GM12878 (cell line): ENCODE measurements around the gene C3orf70. TPM values are rescaled to one million over a fixed set of nuclear protein-coding genes. Genes with fewer than 3 reads are reported as not detected.

ENCODE experiments used
- POLR2AphosphoS5 ChIP-seq: IDR thresholded peaks from 2 replicates; pipeline ENCODE4 v1.6.1; 2011; ENCODE audit warnings: mild to moderate bottlenecking, low read length, inconsistent platforms
- SREBF1 ChIP-seq: IDR thresholded peaks from 2 replicates; pipeline ENCODE4 v1.6.1; 2012; ENCODE audit warnings: mild to moderate bottlenecking, low read length
- ZNF592 ChIP-seq: fragments of 450-650 bp; IDR thresholded peaks from 2 replicates; pipeline ENCODE4 v1.6.1; 2017; ENCODE audit warnings: mild to moderate bottlenecking, moderate library complexity
- polyA plus RNA-seq, 11 experiments: library from polyadenylated mRNA; depleted of rRNA in 4 of 11; unstranded in 6 of 11; stranded (reverse) in 5 of 11; fragments of >200 nt; fragmentation: Nextera tagmentation in 4 of 11; fragmentation: Illumina TruSeq in 1 of 11; extraction: Ambion mirVana in 4 of 11; extraction: Trizol in 1 of 11; gene quantifications; 1 replicate in 1 of 11; 2 replicates in 10 of 11; pipeline versions ENCODE4 v1.2.1 to v1.2.3, GENCODE V29; 2011 to 2016; ENCODE audit warnings: inconsistent platforms in 2 of 11, missing spikeins in 2 of 11, low read depth in 1 of 11
- total RNA-seq, 4 experiments: library from RNA; depleted of rRNA in 3 of 4; stranded (reverse); fragments of >200 nt in 3 of 4; fragmentation: Illumina TruSeq in 1 of 4; extraction: Trizol in 1 of 4; gene quantifications; 2 replicates each; pipeline versions ENCODE4 v1.2.1 to v1.2.3, GENCODE V29; 2013 to 2021
- TF ChIP-seq, protein P1 (sequence below): fragments of 450-650 bp; formaldehyde crosslinking; IDR thresholded peaks from 2 replicates; pipeline ENCODE4 v1.5.0; 2022; ENCODE audit warnings: mild to moderate bottlenecking, missing genetic modification characterization
- TF ChIP-seq, protein P2 (sequence below): fragments of 450-650 bp; IDR thresholded peaks from 2 replicates; pipeline ENCODE4 v1.6.1; 2017; ENCODE audit warnings: mild to moderate bottlenecking
- TF ChIP-seq, protein P3 (sequence below): IDR thresholded peaks from 2 replicates; pipeline ENCODE4 v1.6.1; 2011; ENCODE audit warnings: low read depth, mild to moderate bottlenecking, low read length, moderate library complexity, borderline replicate concordance; ENCODE audit errors: extremely low read depth

The C3orf70 gene
- total and polyA plus RNA-seq, 10 of the 15 experiments (the other 5 are each of a cell fraction or from before 2014, with no cell fraction given) = 0.03 to 0.04 TPM; not detected in 8

DNA sequence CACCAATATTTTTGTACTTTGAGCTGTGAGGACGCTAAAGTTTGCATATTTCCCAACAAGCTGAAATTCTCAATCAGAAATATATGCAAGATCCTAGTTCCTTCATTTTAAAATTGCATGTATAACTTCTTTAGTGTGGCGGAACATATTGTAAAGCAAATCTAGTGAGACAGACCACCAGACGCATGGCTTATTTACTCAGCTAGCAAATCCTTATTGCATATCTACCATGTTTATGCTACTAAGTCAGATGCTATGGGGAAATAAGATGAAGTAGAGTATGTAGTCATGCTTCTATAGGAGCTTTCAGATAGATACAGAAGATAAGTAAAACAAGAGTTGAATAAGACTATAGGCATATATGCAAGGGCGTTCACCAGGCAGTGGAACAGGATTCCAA lies 62.0 kb downstream of the C3orf70 start (continued):
- TF ChIP-seq, protein P1, sequence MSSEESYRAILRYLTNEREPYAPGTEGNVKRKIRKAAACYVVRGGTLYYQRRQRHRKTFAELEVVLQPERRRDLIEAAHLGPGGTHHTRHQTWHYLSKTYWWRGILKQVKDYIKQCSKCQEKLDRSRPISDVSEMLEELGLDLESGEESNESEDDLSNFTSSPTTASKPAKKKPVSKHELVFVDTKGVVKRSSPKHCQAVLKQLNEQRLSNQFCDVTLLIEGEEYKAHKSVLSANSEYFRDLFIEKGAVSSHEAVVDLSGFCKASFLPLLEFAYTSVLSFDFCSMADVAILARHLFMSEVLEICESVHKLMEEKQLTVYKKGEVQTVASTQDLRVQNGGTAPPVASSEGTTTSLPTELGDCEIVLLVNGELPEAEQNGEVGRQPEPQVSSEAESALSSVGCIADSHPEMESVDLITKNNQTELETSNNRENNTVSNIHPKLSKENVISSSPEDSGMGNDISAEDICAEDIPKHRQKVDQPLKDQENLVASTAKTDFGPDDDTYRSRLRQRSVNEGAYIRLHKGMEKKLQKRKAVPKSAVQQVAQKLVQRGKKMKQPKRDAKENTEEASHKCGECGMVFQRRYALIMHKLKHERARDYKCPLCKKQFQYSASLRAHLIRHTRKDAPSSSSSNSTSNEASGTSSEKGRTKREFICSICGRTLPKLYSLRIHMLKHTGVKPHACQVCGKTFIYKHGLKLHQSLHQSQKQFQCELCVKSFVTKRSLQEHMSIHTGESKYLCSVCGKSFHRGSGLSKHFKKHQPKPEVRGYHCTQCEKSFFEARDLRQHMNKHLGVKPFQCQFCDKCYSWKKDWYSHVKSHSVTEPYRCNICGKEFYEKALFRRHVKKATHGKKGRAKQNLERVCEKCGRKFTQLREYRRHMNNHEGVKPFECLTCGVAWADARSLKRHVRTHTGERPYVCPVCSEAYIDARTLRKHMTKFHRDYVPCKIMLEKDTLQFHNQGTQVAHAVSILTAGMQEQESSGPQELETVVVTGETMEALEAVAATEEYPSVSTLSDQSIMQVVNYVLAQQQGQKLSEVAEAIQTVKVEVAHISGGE = no peak
- TF ChIP-seq, protein P2, sequence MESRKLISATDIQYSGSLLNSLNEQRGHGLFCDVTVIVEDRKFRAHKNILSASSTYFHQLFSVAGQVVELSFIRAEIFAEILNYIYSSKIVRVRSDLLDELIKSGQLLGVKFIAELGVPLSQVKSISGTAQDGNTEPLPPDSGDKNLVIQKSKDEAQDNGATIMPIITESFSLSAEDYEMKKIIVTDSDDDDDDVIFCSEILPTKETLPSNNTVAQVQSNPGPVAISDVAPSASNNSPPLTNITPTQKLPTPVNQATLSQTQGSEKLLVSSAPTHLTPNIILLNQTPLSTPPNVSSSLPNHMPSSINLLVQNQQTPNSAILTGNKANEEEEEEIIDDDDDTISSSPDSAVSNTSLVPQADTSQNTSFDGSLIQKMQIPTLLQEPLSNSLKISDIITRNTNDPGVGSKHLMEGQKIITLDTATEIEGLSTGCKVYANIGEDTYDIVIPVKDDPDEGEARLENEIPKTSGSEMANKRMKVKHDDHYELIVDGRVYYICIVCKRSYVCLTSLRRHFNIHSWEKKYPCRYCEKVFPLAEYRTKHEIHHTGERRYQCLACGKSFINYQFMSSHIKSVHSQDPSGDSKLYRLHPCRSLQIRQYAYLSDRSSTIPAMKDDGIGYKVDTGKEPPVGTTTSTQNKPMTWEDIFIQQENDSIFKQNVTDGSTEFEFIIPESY = no peak
- TF ChIP-seq ZNF592 (no peak), POLR2AphosphoS5 (no peak), SREBF1 (no peak)
- TF ChIP-seq, protein P3, sequence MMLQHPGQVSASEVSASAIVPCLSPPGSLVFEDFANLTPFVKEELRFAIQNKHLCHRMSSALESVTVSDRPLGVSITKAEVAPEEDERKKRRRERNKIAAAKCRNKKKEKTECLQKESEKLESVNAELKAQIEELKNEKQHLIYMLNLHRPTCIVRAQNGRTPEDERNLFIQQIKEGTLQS = no peak
